SK-N-SH treated with all-trans-retinoic acid at 6 μM for 48 hours (cell line): ENCODE data around the gene C12orf76.

ENCODE experiments used
- ATAC-seq: fragments of 200-7000 bp; cut with Tn5 transposase; 3 replicates; pipeline ENCODE4 v1.9.1; 2020; ENCODE audit warnings: mild to moderate bottlenecking, moderate library complexity
- ARNTL ChIP-seq: fragments of 450-650 bp; formaldehyde crosslinking; IDR thresholded peaks from 2 replicates; pipeline ENCODE4 v1.5.0; 2020; ENCODE audit warnings: low read depth, mild to moderate bottlenecking, moderate library complexity, borderline replicate concordance
- BACH2 ChIP-seq: fragments of 250-450 bp; sonication (Bioruptor Pico); IDR thresholded peaks from 2 replicates; pipeline ENCODE4 v1.9.0; 2021; ENCODE audit warnings: mild to moderate bottlenecking, borderline replicate concordance
- CSDC2 ChIP-seq: fragments of 250-450 bp; sonication (Bioruptor Pico); IDR thresholded peaks from 2 replicates; pipeline ENCODE4 v1.5.0; 2020; ENCODE audit warnings: mild to moderate bottlenecking, moderate library complexity
- CSRNP3 ChIP-seq: fragments of 250-450 bp; sonication (Bioruptor Pico); IDR thresholded peaks from 2 replicates; pipeline ENCODE4 v1.5.1; 2021; ENCODE audit warnings: mild to moderate bottlenecking, moderate library complexity
- ESRRG ChIP-seq: fragments of 250-450 bp; sonication (Bioruptor Pico); IDR thresholded peaks from 2 replicates; pipeline ENCODE4 v1.6.1; 2021; ENCODE audit warnings: mild to moderate bottlenecking
- GLIS3 ChIP-seq: fragments of 250-450 bp; sonication (Bioruptor Pico); IDR thresholded peaks from 2 replicates; pipeline ENCODE4 v1.5.0; 2020; ENCODE audit warnings: mild to moderate bottlenecking, moderate library complexity
- ISL1 ChIP-seq: fragments of 250-450 bp; sonication (Bioruptor Pico); IDR thresholded peaks from 2 replicates; pipeline ENCODE4 v2.1.2; 2022; ENCODE audit warnings: mild to moderate bottlenecking, moderate library complexity
- OSR1 ChIP-seq: fragments of 250-450 bp; sonication (Bioruptor Pico); IDR thresholded peaks from 2 replicates; pipeline ENCODE4 v1.8.0; 2022; ENCODE audit warnings: moderate library complexity, mild to moderate bottlenecking, inconsistent platforms
- PATZ1 ChIP-seq: fragments of 250-450 bp; sonication (Bioruptor Pico); IDR thresholded peaks from 2 replicates; pipeline ENCODE4 v1.8.0; 2020; ENCODE audit warnings: mild to moderate bottlenecking, moderate library complexity, borderline replicate concordance
- POU6F1 ChIP-seq: fragments of 250-450 bp; sonication (Bioruptor Pico); IDR thresholded peaks from 2 replicates; pipeline ENCODE4 v1.8.0; 2021; ENCODE audit warnings: low read depth, mild to moderate bottlenecking, moderate library complexity, borderline replicate concordance
- PPARA ChIP-seq: fragments of 250-450 bp; sonication (Bioruptor Pico); IDR thresholded peaks from 2 replicates; pipeline ENCODE4 v1.5.0; 2020; ENCODE audit warnings: mild to moderate bottlenecking, borderline replicate concordance
- RARB ChIP-seq: fragments of 250-450 bp; sonication (Bioruptor Pico); IDR thresholded peaks from 2 replicates; pipeline ENCODE4 v1.8.0; 2021; ENCODE audit warnings: mild to moderate bottlenecking, moderate library complexity
- SNAI2 ChIP-seq: fragments of 250-450 bp; sonication (Bioruptor Pico); IDR thresholded peaks from 2 replicates; pipeline ENCODE4 v1.5.0; 2020; ENCODE audit warnings: mild to moderate bottlenecking, moderate library complexity
- TCF4 ChIP-seq: fragments of 250-450 bp; sonication (Bioruptor Pico); IDR thresholded peaks from 2 replicates; pipeline ENCODE4 v1.8.0; 2021; ENCODE audit warnings: mild to moderate bottlenecking, moderate library complexity, borderline replicate concordance
- TOX ChIP-seq: fragments of 250-450 bp; sonication (Bioruptor Pico); IDR thresholded peaks from 2 replicates; pipeline ENCODE4 v1.8.0; 2021; ENCODE audit warnings: mild to moderate bottlenecking, moderate library complexity, borderline replicate concordance
- TSHZ2 ChIP-seq: fragments of 250-450 bp; sonication (Bioruptor Pico); IDR thresholded peaks from 2 replicates; pipeline ENCODE4 v1.5.0; 2020; ENCODE audit warnings: mild to moderate bottlenecking, moderate library complexity
- ZC3H10 ChIP-seq: fragments of 250-450 bp; sonication (Bioruptor Pico); IDR thresholded peaks from 2 replicates; pipeline ENCODE4 v1.5.1; 2021; ENCODE audit warnings: mild to moderate bottlenecking, moderate library complexity
- ZFP3 ChIP-seq: fragments of 250-450 bp; sonication (Bioruptor Pico); IDR thresholded peaks from 2 replicates; pipeline ENCODE4 v1.5.0; 2020; ENCODE audit warnings: mild to moderate bottlenecking, moderate library complexity
- ZFP30 ChIP-seq: fragments of 450-650 bp; formaldehyde crosslinking; IDR thresholded peaks from 2 replicates; pipeline ENCODE4 v1.5.0; 2022; ENCODE audit warnings: mild to moderate bottlenecking, moderate library complexity
- ZNF565 ChIP-seq: fragments of 450-650 bp; formaldehyde crosslinking; conservative IDR thresholded peaks from 2 replicates; pipeline ENCODE4 v1.5.0; 2020; ENCODE audit warnings: low read depth, mild to moderate bottlenecking, moderate library complexity
- ZNF70 ChIP-seq: fragments of 450-650 bp; formaldehyde crosslinking; IDR thresholded peaks from 2 replicates; pipeline ENCODE4 v1.5.0; 2020; ENCODE audit warnings: mild to moderate bottlenecking, moderate library complexity
- ZNF8 ChIP-seq: fragments of 450-650 bp; formaldehyde crosslinking; IDR thresholded peaks from 2 replicates; pipeline ENCODE4 v1.5.0; 2020; ENCODE audit warnings: mild to moderate bottlenecking, moderate library complexity

The C12orf76 gene

GRCh38 chr12:110062241-110062640, 13.9 kb upstream of the C12orf76 start:
- TF ChIP-seq TOX (no peak), PPARA (CRISPR knock-in tag) (no peak), ZNF70 (no peak), ZFP30 (CRISPR knock-in tag) (no peak), ZFP3 (CRISPR knock-in tag) (no peak), GLIS3 (CRISPR knock-in tag) (no peak), ZNF8 (CRISPR knock-in tag) (no peak), ESRRG (CRISPR knock-in tag) (no peak), RARB (CRISPR knock-in tag) (no peak), TSHZ2 (CRISPR knock-in tag) (no peak), TCF4 (CRISPR knock-in tag) (no peak), ISL1 (CRISPR knock-in tag) (no peak), SNAI2 (CRISPR knock-in tag) (no peak), OSR1 (no peak), ZNF565 (CRISPR knock-in tag) (no peak), ZC3H10 (no peak), PATZ1 (CRISPR knock-in tag) (no peak), ARNTL (CRISPR knock-in tag) (no peak), CSRNP3 (CRISPR knock-in tag) (no peak)
- TF ChIP-seq, all 23 proteins: peak for 0
- no peak for ATAC-seq

GRCh38 chr12:110059651-110060000, 11.3 kb upstream of the C12orf76 start:
- TF ChIP-seq TOX (no peak), CSDC2 (CRISPR knock-in tag) (no peak), ZNF70 (no peak), ZFP3 (CRISPR knock-in tag) (no peak), BACH2 (CRISPR knock-in tag) (no peak), ZNF565 (CRISPR knock-in tag) (no peak), ZFP30 (CRISPR knock-in tag) (no peak), ISL1 (CRISPR knock-in tag) (no peak), GLIS3 (CRISPR knock-in tag) (no peak), PPARA (CRISPR knock-in tag) (no peak)
- TF ChIP-seq, all 23 proteins: peak for 0
- no peak for ATAC-seq

GRCh38 chr12:110058875-110059615, 10.7 kb upstream of the C12orf76 start:
- ATAC-seq, result no peak

More at GRCh38 chr12:110058875-110059615, 10.7 kb upstream of the C12orf76 start:
- no peak for TF ChIP-seq ZC3H10
- no peak for TF ChIP-seq ISL1 (CRISPR knock-in tag)
- TF ChIP-seq ZFP30 (CRISPR knock-in tag), result no peak
- no peak for TF ChIP-seq TCF4 (CRISPR knock-in tag)
- TF ChIP-seq PATZ1 (CRISPR knock-in tag), result no peak
- TF ChIP-seq ZNF8 (CRISPR knock-in tag), result no peak
- TF ChIP-seq PPARA (CRISPR knock-in tag), result no peak
- TF ChIP-seq BACH2 (CRISPR knock-in tag), result no peak
- TF ChIP-seq ZFP3 (CRISPR knock-in tag), result no peak
- TF ChIP-seq POU6F1 (CRISPR knock-in tag), result no peak
- no peak for TF ChIP-seq CSRNP3 (CRISPR knock-in tag)
- no peak for TF ChIP-seq ZNF70
- TF ChIP-seq CSDC2 (CRISPR knock-in tag), result no peak
- no peak for TF ChIP-seq ESRRG (CRISPR knock-in tag)
- TF ChIP-seq, all 23 proteins: peak for 0
